A204.1 (cell line): Measurements from ENCODE around the gene S100A13.

ENCODE experiments used
- FAIRE-seq: peaks from 2 replicates; lab custom pipeline; 2012; peaks lifted over from hg19 to GRCh38; lab: Jason Lieb, UNC

Gene S100A13

DNA sequence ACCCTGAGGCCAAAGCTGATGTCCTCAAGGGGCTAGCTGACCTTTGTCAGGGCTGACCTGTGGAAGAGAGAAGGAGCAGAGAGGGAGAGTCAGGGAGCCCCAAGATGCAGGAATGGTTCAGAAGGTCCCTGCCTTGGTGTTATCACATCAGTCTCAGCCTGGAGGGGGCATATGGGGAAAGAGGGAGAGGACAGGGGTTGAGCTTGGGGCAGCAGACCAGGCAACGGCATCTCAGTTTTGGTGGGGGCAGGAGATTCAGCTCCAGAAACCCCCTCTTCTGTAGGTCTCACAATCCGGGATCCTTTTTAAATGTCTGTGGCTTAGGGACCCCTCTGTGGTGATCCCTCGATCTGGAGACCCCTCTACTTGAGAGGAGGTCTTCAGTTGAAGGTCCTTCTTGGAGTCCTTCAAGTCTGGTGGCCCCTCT is 815 bp downstream of the S100A13 start:
- FAIRE-seq, result no peak

DNA sequence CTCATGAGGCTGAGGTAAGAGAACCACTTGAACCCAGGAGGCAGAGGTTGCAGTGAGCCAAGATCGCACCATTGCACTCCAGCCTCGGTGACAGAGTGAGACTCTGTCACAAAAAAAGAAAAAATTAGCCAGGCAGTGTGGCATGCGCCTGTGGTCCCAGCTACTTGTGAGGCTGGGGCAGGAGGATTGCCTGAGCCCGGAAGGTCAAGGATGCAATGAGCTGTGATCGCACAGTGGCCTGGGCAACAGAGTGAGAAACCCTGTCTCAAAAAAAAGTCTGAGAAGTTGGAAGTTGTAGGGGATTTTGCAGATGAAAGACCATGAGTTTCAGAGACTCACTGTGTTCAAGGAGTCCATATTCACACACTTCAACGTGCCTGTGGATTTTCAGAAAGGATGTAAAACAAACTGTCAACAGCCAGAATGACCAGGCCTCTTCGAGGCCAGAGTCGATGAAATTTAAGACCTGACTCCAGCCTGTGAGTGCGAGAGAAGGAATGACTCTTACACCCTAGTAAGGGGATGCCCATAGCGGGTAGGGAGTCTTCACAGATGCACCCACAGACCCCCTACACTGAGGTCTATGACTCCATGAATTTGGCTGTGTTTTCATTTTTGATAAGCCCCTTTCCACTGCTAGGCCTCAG is 2.2 kb downstream of the S100A13 start:
- no peak for FAIRE-seq

DNA sequence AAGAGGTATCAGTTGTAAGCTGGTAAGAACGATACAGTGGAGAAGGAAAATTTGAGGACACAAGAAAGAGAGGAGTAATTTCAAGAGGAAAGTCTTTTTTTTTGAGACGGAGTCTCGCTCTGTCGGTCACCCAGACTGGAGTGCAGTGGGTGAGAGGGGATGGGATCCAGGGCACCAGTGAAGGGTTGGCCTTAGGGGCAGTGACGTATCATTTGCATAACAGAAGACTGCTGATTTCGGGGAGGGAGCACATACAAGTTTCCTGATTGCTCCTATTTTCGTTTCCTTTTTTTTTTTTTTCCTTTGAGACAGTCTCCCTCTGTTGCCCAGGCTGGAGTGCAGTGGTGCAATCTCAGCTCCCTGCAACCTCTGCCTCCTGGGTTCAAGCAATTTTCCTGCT is 4.2 kb downstream of the S100A13 start:
- no peak for FAIRE-seq

GRCh38 chr1:153619171-153619570 is 8.1 kb downstream of the S100A13 start:
- FAIRE-seq, result no peak

- no peak for FAIRE-seq
Observed at GRCh38 chr1:153617663-153618062, 9.6 kb downstream of the S100A13 start.

GRCh38 chr1:153616917-153617311 is 10.4 kb downstream of the S100A13 start:
- FAIRE-seq, result no peak

DNA sequence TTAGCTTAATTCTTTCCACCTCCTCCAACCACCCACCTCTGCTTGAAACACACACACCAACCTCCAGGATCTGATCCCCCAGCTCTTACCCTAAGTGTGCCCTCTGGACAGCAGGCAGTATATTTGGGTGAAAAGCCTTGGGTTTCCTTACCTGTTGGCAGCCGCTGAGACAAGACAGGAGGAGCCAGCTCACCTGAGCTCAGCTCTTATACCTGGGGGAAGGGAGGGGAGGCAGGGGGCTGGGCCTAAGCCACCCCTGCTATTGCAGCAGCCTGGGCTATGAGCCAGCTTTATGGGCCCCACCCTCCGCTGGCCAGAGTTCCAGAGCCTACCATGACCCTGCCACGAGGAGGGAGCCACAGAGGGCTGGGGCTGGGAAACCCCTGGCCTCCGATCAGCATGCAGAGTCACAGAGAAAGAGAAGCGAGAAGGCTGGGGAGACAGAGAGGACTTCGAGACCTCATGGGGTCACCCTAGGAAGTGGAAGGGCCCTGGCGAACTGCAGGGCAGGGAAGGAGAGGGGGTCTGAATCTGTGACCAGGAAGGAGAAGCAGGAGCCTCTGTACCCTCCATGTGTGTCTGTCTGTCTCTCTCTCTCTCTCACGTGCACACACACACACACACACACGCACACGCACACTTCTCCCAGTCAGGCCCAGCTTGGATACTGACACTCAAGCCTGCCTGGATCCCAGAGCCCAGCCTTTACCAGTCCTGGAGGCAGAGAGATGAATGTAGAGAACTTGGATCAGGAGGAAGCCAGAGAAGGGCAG is 11.0 kb downstream of the S100A13 start, which contains the start of gene S100A14:
Gene S100A14 (minus strand): TSS at position 182 of the 773 bp plus-strand sequence. CDS start 467 bp downstream, outside the sequence.
- FAIRE-seq, result no peak

DNA sequence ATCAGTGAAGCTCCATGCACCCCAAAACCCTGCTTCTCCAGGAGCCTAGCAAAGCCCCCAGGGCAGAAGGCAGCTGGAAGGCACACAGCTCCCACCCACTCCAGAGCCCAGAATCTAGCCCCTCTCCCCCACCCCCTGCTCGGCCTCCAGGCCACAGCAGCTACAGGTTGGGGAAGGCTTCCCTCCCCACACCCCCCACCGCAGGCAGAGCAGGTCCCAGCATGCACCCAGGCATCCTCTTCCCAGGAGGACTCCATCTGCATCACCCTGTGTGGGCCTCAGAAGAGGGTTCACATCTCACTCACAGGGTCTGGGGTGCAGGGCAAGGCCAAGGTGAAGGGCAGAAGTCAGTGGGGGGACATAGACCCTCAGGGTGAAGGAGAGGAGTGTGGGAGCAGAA is 11.9 kb downstream of the S100A13 start:
- no peak for FAIRE-seq

DNA sequence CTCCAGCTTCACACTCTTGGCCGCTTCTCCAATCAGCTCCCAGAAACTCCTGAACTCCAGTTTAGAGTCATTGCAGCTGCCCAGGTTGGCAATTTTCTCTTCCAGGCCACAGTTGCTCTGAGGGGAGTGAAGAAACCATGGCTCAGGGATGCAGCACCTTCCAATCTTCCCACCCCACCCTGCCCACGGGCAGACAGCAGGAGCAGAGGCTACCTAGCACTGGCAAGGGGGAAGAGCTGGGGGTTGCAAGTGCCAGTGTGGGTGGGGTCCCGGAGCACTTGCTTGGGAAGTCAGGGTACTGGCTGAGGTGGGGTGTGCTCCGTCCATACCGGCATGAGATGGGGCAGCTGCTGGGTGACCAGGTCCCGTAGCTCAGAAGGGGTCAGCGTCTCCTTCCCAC is 12.4 kb downstream of the S100A13 start:
- FAIRE-seq, result no peak

DNA sequence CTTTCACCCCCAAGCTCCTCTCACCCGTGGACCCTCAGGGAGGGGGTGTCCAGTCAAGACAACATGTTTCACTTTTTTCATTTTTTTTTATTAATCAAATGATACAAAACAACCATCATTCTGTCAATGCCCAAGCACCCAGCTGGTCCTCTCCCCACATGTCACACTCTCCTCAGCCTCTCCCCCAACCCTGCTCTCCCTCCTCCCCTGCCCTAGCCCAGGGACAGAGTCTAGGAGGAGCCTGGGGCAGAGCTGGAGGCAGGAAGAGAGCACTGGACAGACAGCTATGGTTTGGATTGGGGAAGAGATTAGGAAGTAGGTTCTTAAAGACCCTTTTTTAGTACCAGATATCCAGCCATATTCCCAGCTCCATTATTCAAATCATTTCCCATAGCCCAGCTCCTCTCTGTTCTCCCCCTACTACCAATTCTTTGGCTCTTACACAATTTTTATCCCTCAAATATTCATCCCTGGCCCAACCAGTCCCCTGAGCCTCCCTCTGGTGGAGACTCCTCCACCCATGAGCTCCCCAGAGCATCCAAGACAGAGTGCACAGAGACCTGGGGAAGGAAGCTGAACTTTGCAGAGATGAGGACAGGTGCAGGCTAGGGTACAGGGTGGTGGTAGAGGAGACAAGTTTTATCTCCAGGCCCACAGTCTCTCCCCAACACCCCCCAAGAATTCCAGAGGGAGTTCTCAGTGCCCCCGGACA is 13.0 kb downstream of the S100A13 start:
- FAIRE-seq, result no peak

GRCh38 chr1:153613406-153613805 is 13.9 kb downstream of the S100A13 start:
- no peak for FAIRE-seq

DNA sequence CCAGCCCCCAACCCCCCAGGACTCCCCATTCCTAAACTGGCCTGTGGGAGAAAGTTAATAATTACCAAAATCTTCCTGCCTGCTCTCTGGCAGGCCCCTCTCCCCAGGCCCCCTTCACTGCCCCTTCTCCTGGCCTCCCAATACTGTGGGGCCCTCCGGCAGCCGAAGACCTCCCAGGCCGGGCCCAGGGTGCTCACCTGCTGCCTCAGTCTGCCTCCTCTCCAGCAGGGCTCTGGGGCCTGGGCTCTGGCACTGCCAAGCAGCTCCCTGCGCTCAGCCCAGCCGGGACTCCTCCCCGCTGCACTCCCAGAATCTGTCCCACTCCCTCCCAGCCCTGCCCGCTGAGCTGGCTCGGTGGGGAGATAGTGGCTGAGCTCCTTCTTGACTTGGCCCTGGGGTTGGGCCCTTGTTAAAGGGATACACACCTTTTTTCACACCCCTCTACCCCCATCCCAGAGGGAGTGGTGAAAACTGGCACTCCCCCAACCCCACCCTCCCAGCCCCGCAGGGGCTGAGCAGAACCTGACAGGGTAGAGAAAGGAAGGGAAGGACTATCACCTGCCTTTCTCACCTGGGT is 14.5 kb downstream of the S100A13 start, which contains the start of gene S100A16:
Gene S100A16 (minus strand): TSS at position 383 of the 577 bp plus-strand sequence. CDS start 4,986 bp downstream, outside the sequence.
- FAIRE-seq, result no peak

DNA sequence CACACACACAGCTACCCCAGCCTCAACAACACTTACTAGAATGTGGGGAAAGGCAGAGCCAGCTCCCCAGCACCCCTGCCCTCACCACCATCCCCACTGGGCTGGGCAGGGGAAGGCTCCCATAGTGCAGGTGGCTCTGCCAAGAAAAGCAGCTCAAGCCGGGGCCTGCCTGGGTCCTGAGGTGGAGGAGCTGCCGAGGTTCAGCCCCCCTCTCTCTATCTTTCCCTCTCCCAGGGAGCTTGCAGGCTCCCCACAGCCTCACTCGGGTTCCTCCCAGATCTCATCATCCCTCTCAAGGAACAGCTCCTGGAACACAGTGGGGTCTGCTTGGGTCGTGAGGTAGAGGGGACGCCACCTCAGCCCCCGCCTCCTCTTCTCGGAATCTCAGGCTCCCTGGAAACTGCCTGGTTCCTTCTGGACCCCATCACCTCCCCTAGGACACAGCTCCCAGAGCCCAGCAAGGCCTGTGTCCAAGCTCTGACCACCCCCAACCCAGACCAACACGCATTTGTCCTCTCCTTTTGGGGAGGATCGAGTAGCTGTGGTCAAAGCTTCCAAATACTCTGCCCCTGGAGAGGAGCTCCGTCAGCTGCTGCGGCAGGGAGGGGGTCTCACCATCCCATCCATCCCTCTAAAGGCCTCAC is 15.1 kb downstream of the S100A13 start:
- FAIRE-seq, result no peak

DNA sequence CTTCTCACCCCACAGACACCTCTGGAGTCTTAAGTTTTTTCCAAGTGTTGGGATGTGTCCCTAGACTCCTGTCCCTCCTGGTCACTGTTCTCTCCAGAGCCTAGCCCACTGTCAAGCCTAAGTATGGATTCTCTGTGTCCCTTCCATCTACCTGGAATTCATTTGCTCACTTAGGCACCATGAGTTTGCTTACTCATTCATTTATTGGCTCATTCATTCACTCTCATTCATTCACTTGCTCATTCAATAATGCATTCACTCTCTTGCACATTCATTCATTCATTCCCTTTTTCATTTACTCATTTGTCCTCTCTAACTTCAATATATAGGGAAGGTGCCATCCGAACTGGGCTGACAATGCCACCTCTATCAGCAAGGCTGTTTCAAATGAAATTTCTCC is 15.9 kb downstream of the S100A13 start:
- no peak for FAIRE-seq

- no peak for FAIRE-seq
Observed at GRCh38 chr1:153610811-153611301, 16.4 kb downstream of the S100A13 start.

DNA sequence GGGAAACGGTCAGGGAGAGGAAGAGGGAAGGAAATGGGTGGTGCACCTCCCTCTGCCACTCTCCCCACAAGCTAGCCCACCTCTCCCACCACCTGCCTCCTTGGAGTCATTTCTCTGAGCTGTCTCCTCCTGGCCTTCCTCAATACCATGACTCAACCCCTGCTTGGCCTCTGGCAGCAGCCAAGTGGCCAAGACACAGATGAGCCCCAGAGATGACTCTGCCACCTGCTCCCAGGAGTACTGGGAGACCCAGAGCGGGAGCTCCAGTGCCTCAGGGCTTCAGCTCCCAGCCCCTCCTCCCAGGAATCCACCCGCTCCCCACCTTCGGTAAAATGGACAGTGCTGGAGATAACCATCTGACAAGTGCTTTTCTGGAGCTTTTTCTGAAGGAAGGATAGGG is 17.0 kb downstream of the S100A13 start:
- no peak for FAIRE-seq

- no peak for FAIRE-seq
Observed at GRCh38 chr1:153609585-153609907, 17.8 kb downstream of the S100A13 start.

DNA sequence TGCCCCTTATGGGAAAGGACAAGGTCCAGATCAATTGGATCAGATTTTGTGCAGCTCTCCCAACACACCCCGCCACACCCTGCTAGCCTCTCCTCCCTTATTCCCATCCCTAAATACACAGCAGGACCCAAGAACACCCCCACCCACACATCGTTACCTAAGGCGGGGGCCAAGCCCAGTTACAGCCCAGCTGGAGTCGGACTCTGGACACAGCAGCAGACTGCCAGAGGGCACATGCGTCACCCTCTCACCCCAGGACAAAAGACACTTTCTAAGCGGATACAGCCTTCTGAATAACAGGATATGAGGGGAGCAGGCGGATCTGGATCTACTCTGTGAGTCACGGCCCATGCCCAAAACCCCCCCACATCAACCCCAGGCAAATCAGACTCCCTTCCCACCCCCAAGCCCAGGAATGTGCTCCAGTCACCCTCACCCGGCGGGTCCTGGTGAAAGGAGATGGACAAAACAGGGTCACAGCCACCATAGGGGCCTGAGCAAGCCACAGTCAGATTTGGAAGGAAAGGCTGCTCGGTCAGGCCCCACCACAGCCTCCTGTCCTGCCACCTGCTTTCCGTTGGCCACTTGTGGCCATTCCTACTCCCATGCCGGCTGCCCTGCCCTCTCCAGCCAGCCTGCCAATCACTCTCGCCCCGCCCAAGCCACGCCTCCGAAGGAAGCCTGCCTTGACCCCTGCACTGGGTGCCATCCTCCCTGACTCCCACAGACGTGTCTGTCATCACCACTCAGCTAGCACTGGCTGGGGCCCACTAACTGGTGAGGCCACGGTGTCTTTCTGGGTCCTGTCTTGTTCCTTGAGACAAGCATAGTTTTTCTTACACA is 18.3 kb downstream of the S100A13 start:
- FAIRE-seq, result no peak

DNA sequence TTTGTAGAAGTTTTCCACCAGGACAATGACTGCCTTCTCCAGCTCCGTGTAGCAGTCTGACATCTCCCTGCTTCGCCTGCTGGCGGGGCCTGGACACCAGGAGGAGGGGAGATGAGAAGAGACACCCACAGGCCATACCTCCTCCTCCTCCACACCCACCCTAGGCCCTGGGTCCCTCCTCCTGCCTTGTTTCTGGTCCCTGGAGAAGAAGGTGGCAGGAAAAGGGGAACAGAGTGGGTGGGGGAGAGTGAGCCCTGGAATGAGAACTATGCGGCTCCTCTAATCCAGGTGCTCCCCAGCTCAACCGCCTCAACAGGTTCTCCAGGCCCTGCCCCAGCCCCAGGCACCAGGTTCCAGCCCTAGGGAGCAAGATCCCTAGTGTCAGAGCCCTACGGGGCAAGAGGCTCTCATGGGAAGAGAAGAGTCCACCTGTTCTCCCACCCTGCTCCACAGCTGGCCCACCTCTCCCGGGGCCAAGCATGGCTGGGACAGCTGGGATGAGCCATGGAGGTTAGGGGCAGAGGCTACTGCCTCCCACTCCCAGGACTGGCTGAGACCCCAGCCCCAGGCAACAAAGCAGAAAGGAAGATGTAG is 19.1 kb downstream of the S100A13 start:
- no peak for FAIRE-seq

DNA sequence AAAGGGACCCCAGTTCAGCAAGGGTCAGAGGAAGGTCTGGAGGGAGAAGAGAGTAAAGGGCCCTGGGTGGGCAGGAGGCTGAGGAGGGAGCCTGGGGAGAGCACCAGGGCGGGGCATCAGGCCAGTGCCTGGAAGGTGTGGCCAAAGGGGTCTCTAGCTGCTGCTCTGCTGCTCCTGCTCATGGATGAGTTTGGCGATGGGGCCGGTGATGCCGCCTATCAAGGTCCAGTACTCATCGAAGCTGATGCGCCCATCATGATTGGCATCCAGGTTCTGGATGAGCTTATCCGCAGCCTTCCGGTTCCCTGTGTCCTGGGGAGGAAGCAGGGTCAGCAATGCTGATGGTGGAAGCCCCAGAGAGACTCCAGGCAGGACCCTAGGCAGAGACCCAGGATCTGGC is 19.9 kb downstream of the S100A13 start:
- FAIRE-seq, result no peak

DNA sequence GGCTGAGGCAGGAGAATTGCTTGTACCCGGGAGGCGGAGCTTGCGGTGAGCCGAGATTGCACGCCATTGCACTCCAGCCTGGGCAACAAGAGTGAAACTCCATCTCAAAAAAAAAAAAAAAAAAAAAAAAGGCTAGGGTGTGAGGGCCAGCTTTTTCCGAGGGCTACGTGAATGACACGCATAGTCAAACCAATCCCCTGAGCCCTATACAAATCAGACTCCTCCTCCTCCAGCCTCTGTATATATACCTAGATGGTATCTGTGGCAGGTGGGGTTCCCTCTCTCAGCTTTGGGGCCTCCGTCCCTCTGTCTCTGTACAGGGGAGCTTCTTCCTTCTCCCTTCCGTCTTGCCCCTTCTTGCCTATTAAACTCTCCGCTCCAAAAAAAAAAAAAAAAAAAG is 21.1 kb downstream of the S100A13 start:
- FAIRE-seq, result no peak
